ENCODE measurements around the gene KRTAP3-1. TPM values are rescaled to one million over a fixed set of nuclear protein-coding genes. Genes with fewer than 3 reads are reported as not detected.

The KRTAP3-1 gene
- total RNA-seq, 2 experiments from 2014 or later = not detected

- Histone ChIP-seq H4K20me1 (ENCODE audit: insufficient read depth, low read length) (no peaks in the 10 kb centered on the region), H3K36me3 (ENCODE audit: insufficient read depth, low read length) (no peaks in the 10 kb centered on the region), H2AFZ (ENCODE audit: low read length) (no peak overlapping the region), H3K27ac (ENCODE audit: low read depth, low read length, poor library complexity, severe bottlenecking) (no peak overlapping the region), H3K4me2 (ENCODE audit: low read length) (no peak overlapping the region), H3K4me3 (ENCODE audit: low read depth, low read length, poor library complexity, severe bottlenecking) (no peak overlapping the region), H3K4me1 (ENCODE audit: insufficient read depth, low read length, poor library complexity, severe bottlenecking) (no peaks in the 10 kb centered on the region), H3K9me2 (ENCODE audit: insufficient read depth, low read length) (no peaks in the 10 kb centered on the region), H3K9me3 (ENCODE audit: low read length) (no peaks in the 10 kb centered on the region), H3K79me2 (ENCODE audit: insufficient read depth, low read depth, low read length) (no peaks in the 10 kb centered on the region)
- DNase-seq (ENCODE audit: low spot score) = no peak
- intact Hi-C loops (cut with micrococcal nuclease; ENCODE audit: unreplicated experiment) = no loop called here
- ChIA-PET POLR2A (no interaction called here), CTCF (ENCODE audit: unreplicated experiment) (no interaction called here)
- TF ChIP-seq EZH2phosphoT487 (IDR thresholded peaks at IDR 0.05; ENCODE audit: borderline replicate concordance, low read depth, low read length) (no peak), CTCF (conservative IDR thresholded peaks at IDR 0.05; ENCODE audit: low read length) (no peak)
- BruUV-seq (replicated peaks) = no TSS peak
Measured at GRCh38 chr17:40997361-40997760, 11.6 kb downstream of the KRTAP3-1 start.

GRCh38 chr17:40996829-40997228 lies 12.1 kb downstream of the KRTAP3-1 start:
- no peak for DNase-seq (ENCODE audit: low spot score)
- H3K79me2 ChIP-seq (ENCODE audit: insufficient read depth, low read depth, low read length) = no peaks in the 10 kb centered on the region
- no peaks in the 10 kb centered on the region for H3K36me3 ChIP-seq (ENCODE audit: insufficient read depth, low read length)
- H3K9me3 ChIP-seq (ENCODE audit: low read length) = no peaks in the 10 kb centered on the region
- H2AFZ ChIP-seq (ENCODE audit: low read length) = no peak overlapping the region
- H4K20me1 ChIP-seq (ENCODE audit: insufficient read depth, low read length) = no peaks in the 10 kb centered on the region
- ChIA-PET POLR2A (no interaction called here), CTCF (ENCODE audit: unreplicated experiment) (no interaction called here)
- BruUV-seq (replicated peaks) = no TSS peak
- no peak overlapping the region for H3K4me3 ChIP-seq (ENCODE audit: low read depth, low read length, poor library complexity, severe bottlenecking)
- H3K9me2 ChIP-seq (ENCODE audit: insufficient read depth, low read length) = no peaks in the 10 kb centered on the region
- TF ChIP-seq EZH2phosphoT487 (IDR thresholded peaks at IDR 0.05; ENCODE audit: borderline replicate concordance, low read depth, low read length) (no peak), CTCF (conservative IDR thresholded peaks at IDR 0.05; ENCODE audit: low read length) (no peak)
- H3K4me2 ChIP-seq (ENCODE audit: low read length) = no peak overlapping the region
- no peaks in the 10 kb centered on the region for H3K4me1 ChIP-seq (ENCODE audit: insufficient read depth, low read length, poor library complexity, severe bottlenecking)
- intact Hi-C loops (cut with micrococcal nuclease; ENCODE audit: unreplicated experiment) = no loop called here
- H3K27ac ChIP-seq (ENCODE audit: low read depth, low read length, poor library complexity, severe bottlenecking) = no peak overlapping the region

GRCh38 chr17:40995116-40995515 lies 13.8 kb downstream of the KRTAP3-1 start:
- ChIA-PET CTCF (ENCODE audit: unreplicated experiment) (no interaction called here), POLR2A (no interaction called here)
- no peak for DNase-seq (ENCODE audit: low spot score)
- no peaks in the 10 kb centered on the region for H3K9me3 ChIP-seq (ENCODE audit: low read length)
- H2AFZ ChIP-seq (ENCODE audit: low read length) = no peak overlapping the region
- H3K9me2 ChIP-seq (ENCODE audit: insufficient read depth, low read length) = no peaks in the 10 kb centered on the region
- TF ChIP-seq CTCF (conservative IDR thresholded peaks at IDR 0.05; ENCODE audit: low read length) = no peak
- no peak for TF ChIP-seq EZH2phosphoT487 (IDR thresholded peaks at IDR 0.05; ENCODE audit: borderline replicate concordance, low read depth, low read length)
- H3K36me3 ChIP-seq (ENCODE audit: insufficient read depth, low read length) = no peaks in the 10 kb centered on the region
- no peaks in the 10 kb centered on the region for H3K79me2 ChIP-seq (ENCODE audit: insufficient read depth, low read depth, low read length)
- no peaks in the 10 kb centered on the region for H4K20me1 ChIP-seq (ENCODE audit: insufficient read depth, low read length)
- H3K27ac ChIP-seq (ENCODE audit: low read depth, low read length, poor library complexity, severe bottlenecking) = no peak overlapping the region
- H3K4me2 ChIP-seq (ENCODE audit: low read length) = no peak overlapping the region
- intact Hi-C loops (cut with micrococcal nuclease; ENCODE audit: unreplicated experiment) = no loop called here
- no peaks in the 10 kb centered on the region for H3K4me1 ChIP-seq (ENCODE audit: insufficient read depth, low read length, poor library complexity, severe bottlenecking)
- H3K4me3 ChIP-seq (ENCODE audit: low read depth, low read length, poor library complexity, severe bottlenecking) = no peak overlapping the region
- no TSS peak for BruUV-seq (replicated peaks)

Measured in OCI-LY7 (cell line).